ENCODE measurements around the gene MLPH.
A peak's percentile ranks its signal among the peaks of the same experiment; 100 is the strongest.

The MLPH gene

DNA sequence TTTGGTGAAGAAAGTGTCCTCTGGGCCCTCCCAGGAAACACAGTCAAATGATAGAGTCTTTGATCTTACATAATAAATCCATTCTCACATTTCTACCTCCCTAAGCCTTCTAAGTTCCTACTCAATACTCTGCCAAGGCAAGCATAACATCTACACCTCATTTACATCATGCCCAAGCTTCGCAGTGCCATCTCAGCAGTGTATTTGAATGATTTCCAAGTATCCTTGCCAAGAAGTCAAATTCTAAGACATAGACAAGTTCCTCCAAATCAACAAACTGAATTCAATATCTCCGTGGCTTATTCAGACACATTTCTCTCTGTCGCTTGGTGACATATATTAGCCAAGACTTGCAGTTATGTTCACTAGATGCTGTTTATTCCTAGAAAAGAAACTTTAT, 8.1 kb upstream of the MLPH start:
- TF ChIP-seq, protein P1, sequence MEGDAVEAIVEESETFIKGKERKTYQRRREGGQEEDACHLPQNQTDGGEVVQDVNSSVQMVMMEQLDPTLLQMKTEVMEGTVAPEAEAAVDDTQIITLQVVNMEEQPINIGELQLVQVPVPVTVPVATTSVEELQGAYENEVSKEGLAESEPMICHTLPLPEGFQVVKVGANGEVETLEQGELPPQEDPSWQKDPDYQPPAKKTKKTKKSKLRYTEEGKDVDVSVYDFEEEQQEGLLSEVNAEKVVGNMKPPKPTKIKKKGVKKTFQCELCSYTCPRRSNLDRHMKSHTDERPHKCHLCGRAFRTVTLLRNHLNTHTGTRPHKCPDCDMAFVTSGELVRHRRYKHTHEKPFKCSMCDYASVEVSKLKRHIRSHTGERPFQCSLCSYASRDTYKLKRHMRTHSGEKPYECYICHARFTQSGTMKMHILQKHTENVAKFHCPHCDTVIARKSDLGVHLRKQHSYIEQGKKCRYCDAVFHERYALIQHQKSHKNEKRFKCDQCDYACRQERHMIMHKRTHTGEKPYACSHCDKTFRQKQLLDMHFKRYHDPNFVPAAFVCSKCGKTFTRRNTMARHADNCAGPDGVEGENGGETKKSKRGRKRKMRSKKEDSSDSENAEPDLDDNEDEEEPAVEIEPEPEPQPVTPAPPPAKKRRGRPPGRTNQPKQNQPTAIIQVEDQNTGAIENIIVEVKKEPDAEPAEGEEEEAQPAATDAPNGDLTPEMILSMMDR (IDR thresholded peaks at IDR 0.05): no peak
- DNase-seq (ENCODE audit: low spot score): peak; percentile 14
- no peak overlapping the region for H3K27ac ChIP-seq
- H3K4me3 ChIP-seq: no peak overlapping the region

DNA sequence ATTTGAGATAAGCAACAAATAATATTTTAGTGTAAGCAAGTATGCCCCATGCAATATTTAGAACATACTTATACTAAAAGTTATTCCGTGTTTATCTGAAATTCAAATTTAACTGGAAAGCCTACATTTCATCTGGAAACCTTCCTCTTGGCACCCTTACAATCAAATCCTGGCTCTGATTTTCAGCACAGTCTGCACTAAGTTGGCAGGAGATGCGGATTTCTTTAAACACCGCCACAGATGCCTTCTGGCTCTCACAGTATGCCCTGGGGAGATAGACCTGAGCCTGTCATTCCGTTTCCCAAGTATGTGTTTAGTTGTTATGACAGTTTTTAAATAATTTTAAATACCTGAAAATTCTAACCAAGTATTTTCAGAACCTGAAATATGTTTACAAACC, 7.3 kb upstream of the MLPH start:
- DNase-seq (ENCODE audit: low spot score): no peak
- no peak overlapping the region for H3K4me3 ChIP-seq
- TF ChIP-seq, protein P1 (IDR thresholded peaks at IDR 0.05): no peak
- no peak overlapping the region for H3K27ac ChIP-seq

DNA sequence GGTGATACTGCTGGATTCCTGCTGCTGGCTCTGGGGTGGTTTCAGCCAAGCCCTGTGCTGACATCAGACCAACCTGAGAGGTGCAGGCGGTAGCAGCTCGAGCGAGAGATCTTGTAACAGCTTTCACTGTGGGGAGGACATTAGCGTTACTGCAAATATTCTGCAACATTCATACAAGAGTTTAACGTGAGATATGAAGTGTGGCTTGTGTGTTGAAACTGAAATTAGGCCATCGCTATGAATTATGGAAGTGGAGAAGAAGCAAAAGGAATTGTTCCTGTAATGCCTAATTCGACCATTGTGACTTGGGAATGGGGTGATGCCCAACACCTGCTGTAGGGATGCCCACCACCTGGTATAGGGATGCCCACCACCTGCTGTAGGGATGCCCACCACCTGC, 6.5 kb upstream of the MLPH start:
- Histone ChIP-seq H3K4me3 (no peak overlapping the region), H3K27ac (no peak overlapping the region)
- DNase-seq (ENCODE audit: low spot score): peak; percentile 41
- TF ChIP-seq, protein P1 (IDR thresholded peaks at IDR 0.05): no peak

DNA sequence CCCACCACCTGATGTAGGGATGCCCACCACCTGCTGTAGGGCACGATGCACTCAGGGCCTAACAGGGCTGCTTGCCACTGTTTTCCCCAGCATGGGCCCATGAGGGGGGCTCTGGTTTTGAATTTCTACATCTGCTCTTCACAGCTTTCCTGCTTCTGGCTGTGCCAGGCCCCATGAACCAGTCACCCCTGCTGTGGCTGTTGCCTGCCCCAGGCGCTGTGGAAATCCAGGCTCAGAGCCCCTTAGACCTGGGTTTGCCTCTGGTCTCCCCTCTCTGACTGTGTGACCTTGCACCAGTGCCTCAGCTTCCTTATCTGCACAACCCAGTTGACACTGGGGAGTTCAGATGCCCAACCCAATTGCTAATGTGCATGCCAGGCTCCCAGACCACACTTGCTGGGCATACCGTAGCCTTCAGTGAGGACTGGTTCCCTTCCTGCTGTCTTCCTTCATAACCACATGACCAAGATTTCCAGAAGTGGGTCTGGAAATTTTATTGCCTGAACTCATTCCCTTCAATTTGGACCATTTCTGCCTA, 6.0 kb upstream of the MLPH start:
- Histone ChIP-seq H3K4me3 (no peak overlapping the region), H3K27ac (no peak overlapping the region)
- TF ChIP-seq, protein P1 (IDR thresholded peaks at IDR 0.05): no peak
- DNase-seq (ENCODE audit: low spot score): peak; percentile 62

DNA sequence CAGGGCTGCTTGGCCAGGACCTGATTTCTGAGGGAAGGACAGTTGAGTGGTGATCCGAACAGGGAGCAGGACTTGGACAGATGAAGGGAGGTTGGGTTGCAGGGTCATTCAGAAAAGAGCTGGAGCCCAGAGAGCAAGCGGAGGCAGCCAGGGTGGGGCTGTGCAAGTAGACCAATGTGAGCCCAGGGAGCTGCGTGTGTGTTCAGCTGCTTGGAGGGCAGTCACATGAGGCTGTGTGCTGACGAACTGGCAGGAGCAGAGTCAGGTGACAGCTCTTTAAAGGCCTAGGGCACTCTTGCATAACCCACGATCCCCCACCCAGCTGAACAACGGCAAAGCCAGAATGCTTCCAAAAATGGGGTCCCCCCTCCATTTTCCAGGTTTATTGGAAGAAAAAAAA, 4.6 kb upstream of the MLPH start:
- no peak overlapping the region for H3K27ac ChIP-seq
- TF ChIP-seq, protein P1 (IDR thresholded peaks at IDR 0.05): no peak
- H3K4me3 ChIP-seq: no peak overlapping the region
- peak; percentile 74 for DNase-seq (ENCODE audit: low spot score)

DNA sequence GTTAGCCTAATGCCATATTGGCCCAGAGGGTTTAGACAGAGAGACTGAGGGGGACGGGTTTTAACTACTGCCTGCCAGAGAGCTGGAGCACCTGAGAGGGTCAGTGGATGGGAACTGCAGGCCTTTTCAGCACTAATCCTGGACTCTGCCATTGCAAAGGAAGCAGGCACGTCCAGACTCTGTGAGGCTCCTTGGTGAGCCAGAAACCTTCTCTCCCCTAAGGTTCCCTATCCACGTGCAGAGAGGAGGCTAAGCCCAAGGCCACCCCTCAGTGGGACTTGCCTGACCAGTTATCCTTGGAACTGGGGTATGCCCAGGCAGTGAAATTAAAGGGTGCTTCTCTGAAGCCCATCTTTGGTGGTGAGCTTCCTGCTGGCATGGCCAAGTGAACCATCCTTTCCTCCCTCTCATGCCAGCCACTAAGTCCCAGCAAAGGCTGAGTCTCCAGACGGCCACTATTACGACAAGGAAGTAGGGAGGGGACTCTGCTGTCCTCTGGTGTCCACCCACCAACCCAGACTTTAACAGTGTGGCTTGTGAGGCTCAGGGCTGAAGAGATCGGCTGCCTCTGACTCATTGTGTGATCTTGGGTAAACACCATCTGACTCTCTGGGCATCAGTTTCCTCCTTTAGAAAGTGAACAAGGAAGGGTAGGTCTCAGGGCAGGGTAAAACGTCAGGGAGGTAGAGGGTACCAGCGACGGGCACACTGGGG, 3.9 kb upstream of the MLPH start:
- Histone ChIP-seq H3K4me3 (no peak overlapping the region), H3K27ac (no peak overlapping the region)
- TF ChIP-seq, protein P1 (IDR thresholded peaks at IDR 0.05): no peak
- DNase-seq (ENCODE audit: low spot score): peak; percentile 68

DNA sequence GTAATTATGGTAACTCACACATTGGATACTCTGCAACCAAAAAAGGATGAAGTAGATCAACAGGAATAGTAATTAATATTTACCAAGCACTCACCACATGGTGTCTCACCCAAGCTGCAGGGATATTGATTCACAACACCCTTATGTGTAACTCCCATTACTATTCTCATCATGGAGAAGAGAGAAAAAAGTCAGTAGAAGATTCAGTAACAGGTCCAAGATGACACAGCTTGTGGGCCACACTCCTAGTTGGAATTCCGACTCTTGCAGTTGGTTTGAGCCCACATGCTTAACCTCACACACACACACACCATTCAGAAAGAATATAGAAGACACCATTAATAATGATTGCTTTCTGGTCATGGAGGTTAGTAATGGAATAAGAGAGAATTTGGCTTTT, 1.7 kb upstream of the MLPH start:
- H3K4me3 ChIP-seq: no peak overlapping the region
- TF ChIP-seq, protein P1 (IDR thresholded peaks at IDR 0.05): no peak

More for the DNA sequence above, 1.7 kb upstream of the MLPH start:
- DNase-seq (ENCODE audit: low spot score): peak; percentile 9
- H3K27ac ChIP-seq: no peak overlapping the region

All from coronary artery (tissue), 2 donors.